Measurements from ENCODE around the gene IZUMO4. TPM values are rescaled to one million over a fixed set of nuclear protein-coding genes. Genes with fewer than 3 reads are reported as not detected.

The IZUMO4 gene
- total and polyA plus RNA-seq, 4 donors: 1.2 to 1.4 (median 1.2) TPM

DNA sequence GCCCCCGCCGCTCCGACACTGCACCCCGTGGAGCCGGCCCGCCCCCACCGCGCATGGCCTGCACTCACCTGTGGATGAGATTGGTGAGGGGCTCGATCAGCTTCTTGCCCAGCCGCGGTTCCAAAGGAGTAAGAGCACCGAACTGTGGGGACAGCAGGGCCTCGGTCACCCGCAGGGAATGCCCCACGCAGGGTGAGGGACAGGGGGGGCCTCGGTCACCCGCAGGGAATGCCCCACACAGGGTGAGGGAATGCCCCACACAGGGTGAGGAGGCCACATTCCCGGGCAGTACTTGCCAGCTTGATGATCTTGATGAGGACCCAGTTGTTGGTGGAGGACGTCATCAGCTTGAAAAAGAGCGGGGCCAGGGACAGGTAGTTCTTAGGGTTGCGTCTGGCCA lies 32.3 kb downstream of the IZUMO4 start:
- no peaks in the 10 kb centered on the region for H3K9me3 ChIP-seq (ENCODE audit: control insufficient read depth in 4 of 4, low read length in 3 of 4)
- TF ChIP-seq, protein P1, sequence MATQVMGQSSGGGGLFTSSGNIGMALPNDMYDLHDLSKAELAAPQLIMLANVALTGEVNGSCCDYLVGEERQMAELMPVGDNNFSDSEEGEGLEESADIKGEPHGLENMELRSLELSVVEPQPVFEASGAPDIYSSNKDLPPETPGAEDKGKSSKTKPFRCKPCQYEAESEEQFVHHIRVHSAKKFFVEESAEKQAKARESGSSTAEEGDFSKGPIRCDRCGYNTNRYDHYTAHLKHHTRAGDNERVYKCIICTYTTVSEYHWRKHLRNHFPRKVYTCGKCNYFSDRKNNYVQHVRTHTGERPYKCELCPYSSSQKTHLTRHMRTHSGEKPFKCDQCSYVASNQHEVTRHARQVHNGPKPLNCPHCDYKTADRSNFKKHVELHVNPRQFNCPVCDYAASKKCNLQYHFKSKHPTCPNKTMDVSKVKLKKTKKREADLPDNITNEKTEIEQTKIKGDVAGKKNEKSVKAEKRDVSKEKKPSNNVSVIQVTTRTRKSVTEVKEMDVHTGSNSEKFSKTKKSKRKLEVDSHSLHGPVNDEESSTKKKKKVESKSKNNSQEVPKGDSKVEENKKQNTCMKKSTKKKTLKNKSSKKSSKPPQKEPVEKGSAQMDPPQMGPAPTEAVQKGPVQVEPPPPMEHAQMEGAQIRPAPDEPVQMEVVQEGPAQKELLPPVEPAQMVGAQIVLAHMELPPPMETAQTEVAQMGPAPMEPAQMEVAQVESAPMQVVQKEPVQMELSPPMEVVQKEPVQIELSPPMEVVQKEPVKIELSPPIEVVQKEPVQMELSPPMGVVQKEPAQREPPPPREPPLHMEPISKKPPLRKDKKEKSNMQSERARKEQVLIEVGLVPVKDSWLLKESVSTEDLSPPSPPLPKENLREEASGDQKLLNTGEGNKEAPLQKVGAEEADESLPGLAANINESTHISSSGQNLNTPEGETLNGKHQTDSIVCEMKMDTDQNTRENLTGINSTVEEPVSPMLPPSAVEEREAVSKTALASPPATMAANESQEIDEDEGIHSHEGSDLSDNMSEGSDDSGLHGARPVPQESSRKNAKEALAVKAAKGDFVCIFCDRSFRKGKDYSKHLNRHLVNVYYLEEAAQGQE (IDR thresholded peaks at IDR 0.05): no peak
- TF ChIP-seq, protein P2, sequence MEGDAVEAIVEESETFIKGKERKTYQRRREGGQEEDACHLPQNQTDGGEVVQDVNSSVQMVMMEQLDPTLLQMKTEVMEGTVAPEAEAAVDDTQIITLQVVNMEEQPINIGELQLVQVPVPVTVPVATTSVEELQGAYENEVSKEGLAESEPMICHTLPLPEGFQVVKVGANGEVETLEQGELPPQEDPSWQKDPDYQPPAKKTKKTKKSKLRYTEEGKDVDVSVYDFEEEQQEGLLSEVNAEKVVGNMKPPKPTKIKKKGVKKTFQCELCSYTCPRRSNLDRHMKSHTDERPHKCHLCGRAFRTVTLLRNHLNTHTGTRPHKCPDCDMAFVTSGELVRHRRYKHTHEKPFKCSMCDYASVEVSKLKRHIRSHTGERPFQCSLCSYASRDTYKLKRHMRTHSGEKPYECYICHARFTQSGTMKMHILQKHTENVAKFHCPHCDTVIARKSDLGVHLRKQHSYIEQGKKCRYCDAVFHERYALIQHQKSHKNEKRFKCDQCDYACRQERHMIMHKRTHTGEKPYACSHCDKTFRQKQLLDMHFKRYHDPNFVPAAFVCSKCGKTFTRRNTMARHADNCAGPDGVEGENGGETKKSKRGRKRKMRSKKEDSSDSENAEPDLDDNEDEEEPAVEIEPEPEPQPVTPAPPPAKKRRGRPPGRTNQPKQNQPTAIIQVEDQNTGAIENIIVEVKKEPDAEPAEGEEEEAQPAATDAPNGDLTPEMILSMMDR (IDR thresholded peaks at IDR 0.05; ENCODE audit: low read depth, low read length, missing input control): no peak
- TF ChIP-seq NR2F2 (IDR thresholded peaks at IDR 0.05): no peak
- TF ChIP-seq, protein P3, sequence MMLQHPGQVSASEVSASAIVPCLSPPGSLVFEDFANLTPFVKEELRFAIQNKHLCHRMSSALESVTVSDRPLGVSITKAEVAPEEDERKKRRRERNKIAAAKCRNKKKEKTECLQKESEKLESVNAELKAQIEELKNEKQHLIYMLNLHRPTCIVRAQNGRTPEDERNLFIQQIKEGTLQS (IDR thresholded peaks at IDR 0.05): no peak
- TF ChIP-seq HNF4A (conservative IDR thresholded peaks at IDR 0.05): no peak
- no peak for TF ChIP-seq RAD21 (IDR thresholded peaks at IDR 0.05)
- no peak for TF ChIP-seq GABPA (IDR thresholded peaks at IDR 0.05 in 1 of 2, conservative IDR thresholded peaks at IDR 0.05 in 1 of 2)
- TF ChIP-seq FOXA1 (IDR thresholded peaks at IDR 0.05): no peak
- TF ChIP-seq, protein P4, sequence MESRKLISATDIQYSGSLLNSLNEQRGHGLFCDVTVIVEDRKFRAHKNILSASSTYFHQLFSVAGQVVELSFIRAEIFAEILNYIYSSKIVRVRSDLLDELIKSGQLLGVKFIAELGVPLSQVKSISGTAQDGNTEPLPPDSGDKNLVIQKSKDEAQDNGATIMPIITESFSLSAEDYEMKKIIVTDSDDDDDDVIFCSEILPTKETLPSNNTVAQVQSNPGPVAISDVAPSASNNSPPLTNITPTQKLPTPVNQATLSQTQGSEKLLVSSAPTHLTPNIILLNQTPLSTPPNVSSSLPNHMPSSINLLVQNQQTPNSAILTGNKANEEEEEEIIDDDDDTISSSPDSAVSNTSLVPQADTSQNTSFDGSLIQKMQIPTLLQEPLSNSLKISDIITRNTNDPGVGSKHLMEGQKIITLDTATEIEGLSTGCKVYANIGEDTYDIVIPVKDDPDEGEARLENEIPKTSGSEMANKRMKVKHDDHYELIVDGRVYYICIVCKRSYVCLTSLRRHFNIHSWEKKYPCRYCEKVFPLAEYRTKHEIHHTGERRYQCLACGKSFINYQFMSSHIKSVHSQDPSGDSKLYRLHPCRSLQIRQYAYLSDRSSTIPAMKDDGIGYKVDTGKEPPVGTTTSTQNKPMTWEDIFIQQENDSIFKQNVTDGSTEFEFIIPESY (IDR thresholded peaks at IDR 0.05): no peak
- no peak for TF ChIP-seq FOXA2 (IDR thresholded peaks at IDR 0.05)
- TF ChIP-seq, protein P5, sequence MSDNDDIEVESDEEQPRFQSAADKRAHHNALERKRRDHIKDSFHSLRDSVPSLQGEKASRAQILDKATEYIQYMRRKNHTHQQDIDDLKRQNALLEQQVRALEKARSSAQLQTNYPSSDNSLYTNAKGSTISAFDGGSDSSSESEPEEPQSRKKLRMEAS (IDR thresholded peaks at IDR 0.05): no peak
- no peak for TF ChIP-seq JUND (IDR thresholded peaks at IDR 0.05)
- H3K27me3 ChIP-seq (ENCODE audit: control insufficient read depth in 4 of 4, insufficient read depth in 4 of 4, low read length in 3 of 4): no peaks in the 10 kb centered on the region
- WGBS: 97% methylated on average over 21 of the region's 21 CpGs
- H3K9ac ChIP-seq (ENCODE audit: low read depth in 1 of 2, low read length in 2 of 2): no peak overlapping the region
- DNase-seq (ENCODE audit: low spot score): no peak
- no peak overlapping the region for H3K27ac ChIP-seq (ENCODE audit: low read depth in 1 of 2, low read length in 2 of 2)
- peaks cover 0 to 11% (median 8%) of the 10 kb centered on the region in 4 donors for H3K4me1 ChIP-seq (ENCODE audit: control insufficient read depth in 4 of 4, insufficient read depth in 4 of 4, low read length in 3 of 4)
- peaks cover 14 to 56% (median 26%) of the 10 kb centered on the region in 4 donors for H3K36me3 ChIP-seq (ENCODE audit: control insufficient read depth in 4 of 4, insufficient read depth in 3 of 4, low read depth in 1 of 4, low read length in 3 of 4)
- no peak overlapping the region for H3K4me3 ChIP-seq (ENCODE audit: low read depth in 1 of 3, low read length in 3 of 3)

DNA sequence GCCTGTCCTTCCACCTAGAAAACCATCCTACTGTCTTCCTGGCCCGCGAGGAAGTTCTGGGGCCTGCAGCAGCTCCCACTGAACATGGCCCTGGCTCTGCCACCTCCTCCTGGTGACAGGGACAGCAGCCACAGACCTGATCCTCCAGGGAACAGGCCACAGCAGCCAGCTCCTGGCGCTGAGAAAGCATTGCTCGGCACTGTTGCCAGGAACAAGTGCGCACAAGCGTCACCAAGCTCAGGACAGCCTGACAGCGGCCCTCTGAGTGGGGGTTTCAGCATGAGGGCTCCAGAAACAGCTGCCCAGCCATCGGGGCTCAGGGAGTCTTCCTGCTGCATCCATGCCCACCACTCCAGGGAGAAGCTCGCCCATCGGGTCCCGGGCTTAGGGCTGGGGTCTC lies 32.8 kb downstream of the IZUMO4 start:
- no peak for TF ChIP-seq FOXA2 (IDR thresholded peaks at IDR 0.05)
- no peak for TF ChIP-seq NR2F2 (IDR thresholded peaks at IDR 0.05)
- TF ChIP-seq SP1 (IDR thresholded peaks at IDR 0.05): no peak
- TF ChIP-seq, protein P3 (IDR thresholded peaks at IDR 0.05): no peak
- TF ChIP-seq RXRA (IDR thresholded peaks at IDR 0.05): no peak
- no peak for TF ChIP-seq YY1 (IDR thresholded peaks at IDR 0.05)
- no peak for TF ChIP-seq EGR1 (IDR thresholded peaks at IDR 0.05; ENCODE audit: low read depth in 2 of 2)
- TF ChIP-seq TAF1 (conservative IDR thresholded peaks at IDR 0.05): no peak
- TF ChIP-seq FOXA1 (IDR thresholded peaks at IDR 0.05): no peak
- TF ChIP-seq, protein P2 (IDR thresholded peaks at IDR 0.05; ENCODE audit: low read depth, low read length, missing input control): no peak
- no peak for TF ChIP-seq GABPA (IDR thresholded peaks at IDR 0.05 in 1 of 2, conservative IDR thresholded peaks at IDR 0.05 in 1 of 2)
- TF ChIP-seq, protein P4 (IDR thresholded peaks at IDR 0.05): no peak
- no peak for TF ChIP-seq HNF4A (conservative IDR thresholded peaks at IDR 0.05)
- TF ChIP-seq HNF4G (IDR thresholded peaks at IDR 0.05): no peak
- peaks cover 14 to 52% (median 25%) of the 10 kb centered on the region in 4 donors for H3K36me3 ChIP-seq (ENCODE audit: control insufficient read depth in 4 of 4, insufficient read depth in 3 of 4, low read depth in 1 of 4, low read length in 3 of 4)
- WGBS: 97% methylated on average over 11 of the region's 11 CpGs

More for the DNA sequence above, 32.8 kb downstream of the IZUMO4 start:
- no peak for DNase-seq (ENCODE audit: low spot score)
- H3K4me1 ChIP-seq (ENCODE audit: control insufficient read depth in 4 of 4, insufficient read depth in 4 of 4, low read length in 3 of 4): peaks cover 0 to 11% (median 8%) of the 10 kb centered on the region in 4 donors
- H3K9me3 ChIP-seq (ENCODE audit: control insufficient read depth in 4 of 4, low read length in 3 of 4): no peaks in the 10 kb centered on the region
- H3K4me3 ChIP-seq (ENCODE audit: low read depth in 1 of 3, low read length in 3 of 3): no peak overlapping the region
- H3K27me3 ChIP-seq (ENCODE audit: control insufficient read depth in 4 of 4, insufficient read depth in 4 of 4, low read length in 3 of 4): no peaks in the 10 kb centered on the region
- no peak overlapping the region for H3K9ac ChIP-seq (ENCODE audit: low read depth in 1 of 2, low read length in 2 of 2)
- no peak overlapping the region for H3K27ac ChIP-seq (ENCODE audit: low read depth in 1 of 2, low read length in 2 of 2)

Data from liver (tissue), 9 donors.